Stimulated activated CD4-positive, alpha-beta T cell treated with anti-CD3 and anti-CD28 coated beads, Interleukin-12 subunit alpha, Interleukin-12 subunit beta, amount 100 ng/mL, for 4 hours (primary cell): ENCODE measurements around the gene WNT9A.

Source experiments
- DNase-seq: peaks from one replicate; pipeline ENCODE4 v3.0.0-alpha.2; 2020

The WNT9A gene

DNA sequence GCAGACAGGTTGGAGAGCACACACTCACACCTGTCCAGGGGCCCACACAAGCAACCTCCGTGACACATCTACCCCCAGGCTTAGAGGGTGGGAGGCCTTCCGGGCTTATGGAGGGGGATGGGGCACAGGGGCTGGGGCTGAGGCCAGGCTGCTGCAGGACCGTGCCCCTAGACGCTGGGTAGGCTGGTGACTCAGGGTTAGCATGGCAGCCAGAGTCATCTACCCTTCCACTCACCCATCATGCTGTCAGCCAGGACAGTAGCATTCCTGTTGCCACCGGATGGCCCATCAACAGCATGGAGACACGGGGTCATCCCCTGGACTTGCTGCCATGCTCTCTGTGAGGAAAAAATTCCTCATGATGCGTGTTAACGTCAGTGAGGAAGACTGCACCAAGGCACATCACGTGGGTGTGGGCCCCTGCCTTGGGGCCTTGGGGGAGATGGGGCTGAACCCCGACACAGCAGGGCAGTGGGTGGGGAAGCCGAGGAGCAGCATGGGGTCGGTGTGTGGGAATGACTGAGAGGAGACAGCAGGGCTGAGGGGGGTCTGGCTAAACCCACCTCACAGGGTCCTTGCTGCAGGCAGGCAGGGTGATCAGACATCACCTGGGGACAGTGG lies 52.8 kb downstream of the WNT9A start:
- no peak for DNase-seq

DNA sequence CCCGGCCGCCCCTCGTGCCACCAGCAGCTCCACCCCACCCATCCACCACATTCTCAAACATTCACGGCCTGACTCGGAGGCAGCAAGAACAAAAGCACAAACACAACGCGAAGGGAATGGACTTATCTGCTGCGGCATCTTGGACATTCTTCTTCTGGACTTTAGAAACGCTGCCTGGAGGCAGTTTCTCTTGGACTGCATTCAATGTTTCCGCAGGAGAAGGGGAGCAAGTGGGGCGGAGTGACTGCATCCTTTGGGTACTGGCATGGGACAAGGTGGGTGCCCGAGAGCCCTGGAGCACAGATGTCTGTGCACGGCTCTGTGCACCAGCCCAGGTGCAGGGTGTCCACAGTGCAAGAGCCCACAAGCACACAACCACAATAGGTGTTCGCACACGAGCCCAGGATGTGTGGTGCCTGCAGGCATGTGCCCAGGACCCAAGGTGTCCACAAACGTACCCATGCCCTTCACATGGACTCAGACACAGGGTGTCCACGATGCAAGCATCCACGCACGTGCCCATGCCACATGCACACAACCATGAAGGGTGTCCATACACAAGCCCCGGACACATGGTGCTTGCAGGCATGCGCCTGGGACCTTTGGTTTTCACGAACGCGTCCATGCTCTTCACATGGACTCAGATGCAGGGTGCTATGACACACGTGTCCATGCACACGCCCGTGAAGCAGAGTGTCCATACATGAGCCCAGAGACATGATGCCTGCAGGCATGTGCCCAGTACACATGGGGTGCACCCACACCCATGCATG lies 53.6 kb downstream of the WNT9A start:
- no peak for DNase-seq

DNA sequence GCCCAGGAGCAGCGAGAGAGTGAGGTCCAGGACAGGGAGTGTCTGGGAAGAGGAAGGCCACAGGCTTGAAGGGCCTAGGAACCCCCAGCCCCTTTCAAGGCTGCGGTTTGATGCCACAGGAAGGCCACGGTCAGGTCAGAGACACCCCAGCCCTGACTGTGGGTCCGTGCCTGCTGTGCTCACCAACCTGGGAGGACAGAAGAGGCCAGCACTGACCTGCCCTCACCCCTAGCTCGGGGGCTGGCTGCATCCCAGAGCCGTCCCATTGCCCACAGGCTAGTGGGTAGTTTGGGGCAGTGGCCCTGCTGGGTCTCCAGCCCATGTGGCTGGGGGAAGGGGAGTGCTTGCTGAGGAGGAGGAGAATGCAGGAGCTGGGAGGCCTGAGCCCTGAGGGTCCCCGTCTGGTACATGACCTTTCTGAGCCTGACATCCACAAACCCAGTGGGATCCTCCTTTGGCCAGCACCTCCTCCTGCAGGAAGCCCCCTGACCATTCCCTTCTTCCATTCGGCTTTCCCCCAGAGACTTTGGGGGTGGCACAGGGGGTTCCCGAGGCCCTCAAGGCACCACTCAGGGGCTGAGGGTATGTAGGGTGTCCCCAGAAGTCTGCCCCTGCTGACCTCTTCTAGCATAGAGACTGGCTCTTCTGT lies 54.3 kb downstream of the WNT9A start:
- no peak for DNase-seq

DNA sequence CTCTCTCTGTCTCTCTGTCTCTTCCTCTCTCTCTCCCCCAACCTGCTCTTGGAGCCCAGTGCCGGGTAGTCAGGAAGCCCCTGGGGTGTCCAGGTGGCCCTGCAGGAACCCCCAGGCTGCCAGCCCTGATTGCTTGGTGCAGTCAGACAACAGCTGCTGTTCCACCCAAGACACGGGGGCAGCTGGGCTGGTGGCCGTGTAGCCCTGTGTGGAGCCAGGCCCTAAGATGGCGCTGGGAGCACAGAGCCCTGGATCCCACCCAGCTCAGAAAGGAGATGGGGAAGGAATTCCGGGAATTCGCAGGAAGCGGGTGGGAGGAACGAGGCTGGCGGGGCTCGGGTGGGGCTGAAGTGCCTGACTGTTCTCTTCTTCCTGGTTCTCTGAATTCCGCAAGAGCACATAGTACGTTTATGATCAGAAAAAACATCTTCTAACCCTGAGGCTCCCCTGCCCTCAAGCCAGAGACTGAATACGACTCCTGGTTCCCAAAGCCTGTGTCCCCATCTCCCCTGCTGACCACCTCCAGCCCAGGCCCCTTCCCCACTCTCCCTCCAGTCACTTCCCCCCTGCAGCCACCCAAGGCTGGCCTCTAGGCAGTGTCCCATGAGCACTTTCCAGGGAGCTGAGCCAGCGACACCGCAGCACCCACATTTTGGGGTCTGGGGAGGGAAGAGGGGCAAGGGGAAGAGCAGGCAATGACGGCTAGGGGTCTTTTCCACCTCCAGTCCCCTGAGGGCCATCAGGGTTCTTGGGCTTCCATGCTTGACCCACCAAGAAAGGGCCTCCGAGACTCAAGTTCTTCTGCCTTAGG lies 55.0 kb downstream of the WNT9A start:
- no peak for DNase-seq

DNA sequence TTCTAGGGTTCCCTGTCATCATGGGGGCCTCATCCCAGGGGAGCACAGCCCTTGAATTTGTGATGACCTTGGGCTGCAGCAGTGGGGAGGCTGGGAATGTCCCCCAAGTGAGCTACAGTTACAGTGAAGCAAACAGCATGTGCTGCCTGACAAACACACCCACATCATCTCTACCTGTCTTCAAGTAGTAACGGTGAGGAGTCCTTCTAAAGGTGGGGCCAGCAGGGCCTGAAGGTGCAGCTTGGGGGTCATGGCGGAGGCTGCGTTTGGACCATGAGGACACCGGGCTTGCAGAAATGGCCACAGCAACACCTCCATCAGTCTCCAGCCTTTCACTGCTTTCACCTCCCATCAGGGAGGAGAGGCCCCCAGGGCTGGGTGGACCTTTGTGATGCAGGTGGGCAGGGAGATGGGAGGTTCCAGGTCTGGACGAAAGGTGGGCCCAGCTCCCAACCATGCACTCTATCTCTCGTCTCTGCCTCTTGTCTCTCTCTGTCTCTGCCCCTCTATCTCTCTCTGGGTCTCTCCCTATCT lies 55.7 kb downstream of the WNT9A start:
- no peak for DNase-seq

DNA sequence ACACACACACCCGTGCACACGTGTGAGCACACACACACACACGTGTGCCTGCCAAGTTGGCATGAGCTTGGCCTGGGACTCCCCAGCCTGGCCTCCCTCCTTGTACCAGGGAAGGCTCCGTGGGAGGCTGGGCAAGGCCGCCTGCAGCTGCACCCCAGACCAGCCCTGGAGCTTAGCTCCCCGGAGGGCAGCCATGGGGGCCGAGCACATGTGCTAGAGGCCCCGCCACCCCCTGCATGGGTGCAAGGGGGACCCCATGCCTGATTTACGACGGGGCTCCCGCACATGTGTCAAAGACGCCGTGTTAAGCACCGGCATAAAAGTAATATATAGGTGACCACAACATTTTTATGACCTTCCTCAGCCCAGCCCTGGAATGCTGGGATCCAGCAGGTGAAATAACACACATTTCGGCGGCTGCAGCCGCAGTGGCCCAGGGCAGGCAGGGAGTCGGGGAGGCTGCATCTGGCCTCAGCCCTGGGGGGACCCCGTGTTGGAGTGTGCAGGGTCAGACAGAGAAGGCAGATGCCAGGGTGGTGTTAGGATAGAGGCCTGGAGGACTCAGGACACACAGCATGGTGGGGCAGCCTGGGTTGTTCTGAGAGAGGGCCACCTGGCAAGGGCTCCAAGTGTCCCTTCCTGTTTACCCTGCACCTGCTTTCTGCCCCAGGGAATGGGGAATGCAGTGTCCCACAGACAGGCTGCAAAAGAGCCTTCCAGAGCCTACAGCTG lies 56.3 kb downstream of the WNT9A start:
- DNase-seq, result no peak

DNA sequence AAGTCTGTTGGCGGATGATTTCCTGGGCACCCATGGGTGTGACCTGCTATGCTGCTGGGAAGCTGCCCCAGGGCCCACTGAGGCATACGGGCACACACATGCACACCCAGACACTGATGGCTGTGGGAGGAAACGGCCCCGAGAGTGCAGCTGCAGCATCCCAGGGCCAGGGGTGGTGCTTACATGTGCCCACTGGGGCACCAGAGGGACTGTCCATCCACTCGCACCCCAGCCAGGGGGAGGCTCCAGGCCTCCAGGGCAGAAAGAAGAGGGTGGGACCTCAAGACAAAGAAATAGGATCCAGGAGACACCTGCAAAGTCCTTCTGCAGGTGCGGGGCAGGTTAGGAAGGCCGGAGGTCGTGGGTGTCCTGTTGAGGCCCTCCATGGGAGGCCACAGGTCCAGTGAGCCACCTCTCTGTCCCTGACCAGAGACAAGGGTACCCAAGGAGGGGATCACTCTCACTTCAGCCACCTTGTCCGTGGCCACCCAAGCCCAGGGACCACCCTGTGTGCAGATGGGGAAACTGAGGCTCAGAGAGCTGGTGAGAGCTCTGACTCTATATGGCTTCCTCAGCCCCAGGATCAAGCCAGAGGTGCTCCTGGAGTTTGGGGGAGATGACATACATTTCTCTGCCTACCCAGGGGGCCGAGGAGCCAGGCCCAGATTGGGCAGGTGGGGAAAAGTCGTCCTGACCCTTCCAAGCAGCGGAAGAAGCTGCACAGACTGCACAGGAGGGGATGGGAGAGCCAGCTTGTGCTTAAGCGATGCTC lies 57.1 kb downstream of the WNT9A start:
- DNase-seq, result no peak

DNA sequence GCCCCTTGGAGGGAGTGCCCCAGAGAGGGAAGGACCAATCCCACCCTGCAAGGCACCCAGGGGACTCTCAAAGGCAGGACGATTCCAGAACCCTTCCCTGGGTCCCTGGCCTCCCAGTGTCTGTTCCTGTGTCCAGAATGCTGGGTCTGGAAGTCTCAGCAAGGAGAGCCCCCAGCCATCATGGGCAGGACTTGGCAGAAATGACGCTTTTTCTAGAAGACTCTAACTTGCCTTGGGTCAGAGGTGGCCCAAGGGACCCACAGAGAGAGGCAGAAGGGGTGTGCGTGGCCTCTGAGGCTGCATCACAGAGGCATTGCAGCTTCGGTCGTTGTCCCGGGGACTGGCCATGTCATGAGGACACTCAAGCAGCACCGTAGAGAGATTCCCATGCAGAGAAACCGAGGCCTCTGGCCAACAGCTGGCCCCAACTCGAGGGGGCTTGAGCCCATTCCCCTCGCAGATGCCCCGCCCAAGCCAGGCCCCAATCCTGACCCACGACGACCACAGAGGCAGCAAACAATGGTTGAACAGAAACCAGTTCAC lies 57.8 kb downstream of the WNT9A start:
- no peak for DNase-seq

DNA sequence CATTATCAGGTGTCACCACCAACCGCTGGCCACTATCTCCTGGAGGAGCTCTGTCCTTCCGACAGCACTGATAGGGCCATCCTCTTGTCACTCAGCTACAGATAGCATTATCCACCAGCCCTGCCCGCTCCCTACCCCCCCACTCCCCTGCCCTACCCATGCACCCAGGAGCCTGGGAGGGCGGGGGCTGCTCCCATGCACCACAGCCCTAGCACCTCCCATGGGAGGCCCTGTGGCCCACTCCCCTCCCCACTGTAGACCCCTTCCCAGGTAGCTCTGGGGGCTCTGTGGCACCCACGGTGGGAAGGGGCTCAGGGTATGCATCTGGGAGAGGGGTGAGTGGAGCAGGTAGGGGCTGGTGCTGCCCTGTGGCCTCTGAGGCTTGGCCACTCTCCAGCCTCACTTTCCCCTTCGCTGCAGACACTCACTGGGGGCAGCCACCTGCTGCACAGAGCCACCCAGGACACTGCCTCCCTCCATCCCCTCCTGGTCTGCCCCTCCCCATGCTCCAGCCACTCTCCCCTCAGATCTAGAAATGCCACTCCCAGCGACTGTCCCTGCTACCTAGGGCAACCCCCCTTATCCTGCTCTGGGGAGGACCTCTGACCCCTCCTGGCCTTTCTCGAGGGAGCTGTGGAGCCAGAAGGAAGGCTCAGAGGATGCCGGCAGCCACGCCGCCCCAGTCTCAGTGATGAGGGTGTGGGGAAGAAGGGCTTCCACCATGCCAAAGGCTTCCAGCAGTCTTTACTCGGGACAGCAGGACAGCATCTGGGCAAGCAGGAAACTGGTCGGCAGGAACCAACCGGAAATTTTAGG lies 58.5 kb downstream of the WNT9A start:
- DNase-seq, result no peak

DNA sequence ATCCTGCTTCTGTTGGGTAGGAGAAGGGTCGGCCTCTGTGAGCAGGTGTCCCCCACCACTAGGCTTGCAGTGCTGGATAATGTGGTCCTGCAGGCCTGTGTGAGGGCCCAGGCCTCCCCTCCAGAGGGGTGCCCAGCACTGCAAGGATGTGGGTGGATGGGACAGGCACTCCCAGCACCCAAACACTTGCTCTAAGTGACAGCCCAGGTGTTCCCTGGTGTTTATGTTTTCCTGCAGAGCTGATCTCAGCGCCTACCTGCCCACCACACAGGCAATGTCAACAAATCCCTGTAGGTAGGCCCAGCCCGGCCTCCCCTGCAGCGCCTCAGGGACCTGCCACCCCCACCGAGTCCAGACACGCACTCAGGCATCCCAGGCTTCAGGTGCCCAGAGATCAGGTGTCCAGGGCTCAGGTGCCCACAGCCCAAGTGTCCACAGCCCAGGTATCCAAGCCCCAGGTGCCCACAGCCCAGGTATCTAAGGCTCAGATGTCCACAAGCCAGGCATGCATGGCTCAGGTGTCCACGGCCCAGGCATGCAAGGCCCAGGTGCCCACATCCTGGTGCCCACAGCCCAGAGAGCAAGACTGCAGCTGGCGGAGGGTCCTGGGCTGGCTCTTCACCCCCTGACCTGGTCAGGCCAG lies 59.2 kb downstream of the WNT9A start:
- no peak for DNase-seq

DNA sequence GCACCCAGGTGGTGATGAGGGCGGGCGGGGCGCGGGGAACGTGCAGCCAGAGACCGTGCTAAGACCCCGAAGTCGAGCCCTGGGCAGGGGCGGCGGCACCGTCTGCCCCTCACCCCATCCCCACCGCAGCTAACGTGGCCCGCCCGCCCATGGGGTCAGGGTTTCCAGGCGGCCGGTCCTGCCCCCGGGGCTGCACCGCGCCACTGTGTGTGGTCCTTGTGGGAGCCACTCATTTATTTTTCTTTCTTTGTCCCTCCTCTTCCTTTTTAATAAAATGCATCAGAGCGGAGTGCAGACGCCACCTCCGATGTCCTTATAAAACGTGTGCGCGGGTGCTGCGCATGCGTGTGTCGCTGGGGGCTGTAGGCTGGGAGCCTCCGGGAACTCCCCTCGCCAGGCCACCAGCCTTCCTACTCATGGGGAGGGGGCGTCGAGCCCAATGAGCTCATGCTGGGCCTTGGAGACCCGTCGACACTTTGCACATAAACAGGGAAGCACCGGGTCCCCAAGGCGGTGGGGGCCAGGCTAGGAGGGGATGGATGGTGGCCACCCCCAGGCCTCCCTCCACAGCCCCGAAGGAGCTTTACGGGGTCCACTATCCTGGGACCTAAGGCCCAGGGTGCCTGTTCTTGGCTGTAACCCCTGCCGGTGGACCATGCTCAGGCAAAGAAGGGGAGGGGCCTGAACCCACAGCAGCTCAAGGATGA lies 59.9 kb downstream of the WNT9A start:
- DNase-seq, result peak; percentile 41

DNA sequence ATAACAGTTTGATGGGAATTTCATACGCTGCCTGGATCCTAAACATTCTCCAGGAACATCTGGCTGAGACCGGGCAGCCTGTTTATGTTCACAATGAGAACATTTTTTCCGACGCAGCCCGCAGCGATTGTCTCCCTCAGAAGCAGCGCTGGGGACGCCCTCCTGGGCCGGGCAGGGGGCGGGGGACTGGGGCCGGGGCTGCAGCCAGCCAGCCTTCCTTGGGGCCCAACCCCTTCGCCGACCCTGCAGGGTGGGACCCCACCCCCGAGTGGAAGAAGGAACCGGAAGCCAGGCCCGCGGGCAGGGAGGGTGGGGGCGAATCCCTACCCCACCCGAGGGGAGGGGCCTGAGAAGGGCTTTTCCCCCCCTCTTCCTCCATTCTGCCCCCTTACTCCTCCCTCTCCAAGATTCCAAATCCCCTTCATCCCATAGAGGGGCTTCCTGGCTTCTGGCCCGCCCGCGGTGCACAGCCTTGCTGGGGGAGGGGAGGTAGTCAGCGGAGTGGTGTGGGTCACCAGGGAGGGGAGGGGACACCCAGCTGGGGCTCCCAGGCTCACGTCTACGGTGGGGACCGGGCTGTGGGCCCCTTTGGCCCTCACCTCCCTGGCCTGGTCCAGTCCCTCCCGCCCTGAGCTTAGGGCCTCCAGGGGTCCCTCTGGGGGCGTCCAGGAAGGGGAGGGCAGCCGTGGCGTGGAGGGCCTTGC lies 60.6 kb downstream of the WNT9A start:
- DNase-seq, result peak; percentile 33

DNA sequence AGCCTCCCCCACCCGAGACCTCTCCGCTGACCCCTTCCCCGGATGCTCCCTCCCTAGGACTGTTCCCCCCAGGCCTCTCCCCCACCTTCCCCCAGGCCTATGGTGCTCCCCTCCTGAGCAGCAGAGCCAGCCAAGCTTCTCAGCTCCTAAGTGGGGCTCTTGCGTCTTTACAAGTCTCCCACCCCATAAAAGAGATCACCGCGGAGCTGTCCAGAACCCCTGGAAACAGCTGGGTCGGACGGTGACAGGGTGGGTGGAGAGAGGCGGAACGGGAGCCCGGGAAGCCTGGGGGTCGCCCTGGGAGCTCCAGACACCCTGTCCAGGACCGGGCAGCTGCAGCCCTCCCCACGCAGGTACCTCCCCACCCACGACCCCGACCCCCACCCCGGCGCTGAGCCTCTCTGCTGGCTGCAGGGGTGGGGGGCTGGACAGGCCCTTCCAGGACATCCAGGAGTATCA lies 61.2 kb downstream of the WNT9A start:
- DNase-seq, result no peak

DNA sequence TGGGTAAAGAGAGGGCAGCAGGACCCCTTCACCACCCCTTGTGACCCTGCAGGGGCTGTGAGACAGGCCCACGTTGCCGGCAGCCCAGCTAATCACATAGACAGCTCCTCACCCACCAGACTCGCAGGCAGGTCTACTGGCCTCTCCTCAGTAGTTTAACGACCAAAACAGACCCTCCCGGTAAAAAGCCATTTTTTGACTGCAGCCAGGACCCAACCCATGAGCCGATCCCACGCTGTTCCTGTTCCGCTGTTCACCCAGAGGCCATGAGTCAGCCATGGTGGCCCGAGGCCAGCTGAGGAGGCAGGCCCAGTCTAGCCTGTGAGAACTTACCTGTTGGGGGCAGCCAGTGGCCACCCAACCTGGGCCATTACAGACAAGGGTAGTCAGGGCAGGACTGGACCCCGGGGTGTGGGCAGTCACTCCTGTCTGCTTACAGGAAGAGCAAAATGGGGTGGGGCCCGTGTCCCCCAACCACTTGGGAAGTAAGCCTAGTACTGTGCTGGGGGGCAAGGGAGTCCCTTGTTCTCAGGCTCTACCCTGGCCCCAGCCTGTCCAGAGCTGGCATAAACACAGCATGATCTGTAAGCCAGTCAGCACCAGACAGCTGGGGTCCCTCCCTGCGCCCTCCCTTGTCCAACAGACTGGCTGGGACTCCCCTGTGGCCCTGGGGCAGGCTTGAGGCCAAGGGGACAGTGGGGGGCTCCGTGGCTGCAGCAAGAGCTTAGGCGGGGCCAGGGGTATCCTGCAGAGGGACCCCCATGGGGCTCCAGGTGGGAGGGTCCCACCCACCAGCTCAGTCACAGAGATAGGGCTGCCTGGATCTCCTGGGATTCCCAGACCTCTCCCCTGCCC lies 61.9 kb downstream of the WNT9A start:
- no peak for DNase-seq

DNA sequence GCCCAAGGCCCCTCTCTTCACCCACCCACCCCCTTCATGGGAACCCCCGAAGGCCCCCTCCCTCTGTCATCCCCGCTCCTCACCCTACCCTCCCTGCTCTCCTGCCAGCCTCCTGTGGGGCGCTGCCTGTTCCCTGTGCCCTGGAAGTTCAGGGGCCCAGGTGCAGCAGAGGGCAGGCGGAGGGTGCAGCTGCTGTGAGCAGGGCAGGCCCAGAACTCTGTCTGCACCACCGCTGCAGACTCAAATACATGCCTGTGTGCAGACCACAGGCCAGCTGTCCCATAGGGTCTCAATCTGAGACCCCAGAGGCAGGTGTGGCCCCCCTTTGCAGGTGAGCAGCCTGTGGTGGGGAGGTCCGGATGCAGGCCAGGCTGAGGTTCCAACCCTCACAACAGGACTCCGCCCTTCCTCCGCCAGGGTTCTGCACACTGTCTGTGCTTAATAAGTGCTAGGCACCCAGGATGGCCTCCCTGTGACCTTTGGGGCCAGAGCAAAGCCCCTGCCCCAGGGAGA lies 62.5 kb downstream of the WNT9A start:
- no peak for DNase-seq

DNA sequence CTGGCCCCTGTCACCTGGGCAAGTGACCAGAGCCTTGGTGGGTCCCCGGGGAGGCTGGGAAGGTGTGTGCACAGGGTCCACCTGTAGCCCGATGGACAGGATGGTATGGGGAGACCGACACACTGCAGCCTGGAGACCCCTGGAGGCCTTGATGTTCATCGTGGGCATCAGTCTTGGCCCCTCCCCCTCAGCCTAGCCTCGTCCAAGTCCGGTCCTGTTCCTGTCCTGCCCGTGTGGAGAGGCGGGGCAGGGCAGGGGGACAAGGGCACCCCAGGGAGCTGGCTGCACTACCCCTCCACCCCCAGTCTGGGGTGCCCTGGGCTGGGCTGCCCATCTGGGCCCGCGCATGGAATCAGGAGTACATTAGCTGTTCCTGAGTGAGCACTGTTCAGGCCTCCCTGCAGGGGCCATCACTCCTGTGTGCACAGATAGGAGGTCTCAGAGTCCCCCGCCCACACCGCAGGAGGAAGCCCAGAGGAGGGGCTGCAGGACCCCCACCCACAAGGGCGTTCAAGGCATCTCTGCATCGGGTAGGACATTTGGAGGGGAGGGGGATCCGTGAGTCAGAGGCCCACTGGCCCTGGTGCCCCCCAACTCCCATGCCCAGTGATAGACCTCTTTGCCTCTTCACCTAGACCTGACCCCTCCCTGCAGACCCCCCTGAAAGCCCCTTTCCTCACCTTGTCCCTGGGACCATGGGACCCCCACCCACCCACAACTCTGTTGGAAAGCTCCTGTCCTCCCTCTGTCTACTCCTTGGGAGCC lies 63.2 kb downstream of the WNT9A start:
- DNase-seq, result no peak
